ENCODE data around the gene DCLK1. TPM values are rescaled to one million over a fixed set of nuclear protein-coding genes. Genes with fewer than 3 reads are reported as not detected.

The DCLK1 gene
- total and polyA plus RNA-seq, 7 experiments from 2014 or later, result not detected

- Mint-ChIP-seq H3K4me1 (no peaks in the 10 kb centered on the region), H3K9me3 (peaks cover 0 to 19% (median 10%) of the 10 kb centered on the region in 11 donors), H3K27ac (no peak overlapping the region), H3K27me3 (peaks cover 0 to 8% (median 4%) of the 10 kb centered on the region in 5 donors), H3K4me3 (no peak overlapping the region), H3K36me3 (no peaks in the 10 kb centered on the region)
- ChIA-PET CTCF (no interaction called here), POLR2A (no interaction called here)
- Histone ChIP-seq H3K27ac (ENCODE audit: low read depth, low read length) (no peak overlapping the region), H3K9me3 (ENCODE audit: control insufficient read depth in 2 of 3, low read length in 3 of 3) (no peaks in the 10 kb centered on the region), H3K4me1 (ENCODE audit: control insufficient read depth in 2 of 2, insufficient read depth in 2 of 2, low read length in 2 of 2) (no peaks in the 10 kb centered on the region), H3K27me3 (ENCODE audit: control insufficient read depth in 2 of 2, insufficient read depth in 2 of 2, low read length in 2 of 2) (no peaks in the 10 kb centered on the region), H3K4me3 (ENCODE audit: low read length) (no peak overlapping the region), H3K36me3 (ENCODE audit: control insufficient read depth in 2 of 3, insufficient read depth in 3 of 3, low read length in 3 of 3) (no peaks in the 10 kb centered on the region)
- intact Hi-C loops (cut with micrococcal nuclease), result no loop called here
- no peak for ATAC-seq
- DNase-seq, result no peak
Observed at GRCh38 chr13:35930665-35931631, 200.2 kb downstream of the DCLK1 start.

- Histone ChIP-seq H3K9me3 (ENCODE audit: control insufficient read depth in 2 of 3, low read length in 3 of 3) (no peaks in the 10 kb centered on the region), H3K36me3 (ENCODE audit: control insufficient read depth in 2 of 3, insufficient read depth in 3 of 3, low read length in 3 of 3) (no peaks in the 10 kb centered on the region), H3K27ac (ENCODE audit: low read depth, low read length) (no peak overlapping the region), H3K27me3 (ENCODE audit: control insufficient read depth in 2 of 2, insufficient read depth in 2 of 2, low read length in 2 of 2) (no peaks in the 10 kb centered on the region), H3K4me3 (ENCODE audit: low read length) (no peak overlapping the region), H3K4me1 (ENCODE audit: control insufficient read depth in 2 of 2, insufficient read depth in 2 of 2, low read length in 2 of 2) (no peaks in the 10 kb centered on the region)
- no peak for ATAC-seq
- CTCF ChIA-PET, result no interaction called here
- peaks cover 0 to 9% (median 1%) of the 10 kb centered on the region in 11 donors for H3K9me3 Mint-ChIP-seq
- intact Hi-C loops (cut with micrococcal nuclease), result no loop called here
- POLR2A ChIA-PET, result no interaction called here
- no peak for DNase-seq
- H3K36me3 Mint-ChIP-seq, result no peaks in the 10 kb centered on the region
- H3K27me3 Mint-ChIP-seq, result peaks cover 0 to 4% (median 0%) of the 10 kb centered on the region in 5 donors
- H3K27ac Mint-ChIP-seq, result no peak overlapping the region
- H3K4me3 Mint-ChIP-seq, result no peak overlapping the region
- H3K4me1 Mint-ChIP-seq, result no peaks in the 10 kb centered on the region
Observed at GRCh38 chr13:35927567-35928021, 203.6 kb downstream of the DCLK1 start.

GRCh38 chr13:35926859-35927530 is 204.2 kb downstream of the DCLK1 start:
- Mint-ChIP-seq H3K4me3 (no peak overlapping the region), H3K27ac (no peak overlapping the region), H3K4me1 (no peaks in the 10 kb centered on the region), H3K27me3 (peaks cover 0 to 4% (median 0%) of the 10 kb centered on the region in 5 donors), H3K9me3 (peaks cover 0 to 9% (median 1%) of the 10 kb centered on the region in 11 donors), H3K36me3 (no peaks in the 10 kb centered on the region)
- no peak overlapping the region for H3K4me3 ChIP-seq (ENCODE audit: low read length)
- POLR2A ChIA-PET, result no interaction called here
- CTCF ChIA-PET, result no interaction called here
- H3K36me3 ChIP-seq (ENCODE audit: control insufficient read depth in 2 of 3, insufficient read depth in 3 of 3, low read length in 3 of 3), result no peaks in the 10 kb centered on the region
- intact Hi-C loops (cut with micrococcal nuclease), result no loop called here
- H3K27ac ChIP-seq (ENCODE audit: low read depth, low read length), result no peak overlapping the region
- H3K9me3 ChIP-seq (ENCODE audit: control insufficient read depth in 2 of 3, low read length in 3 of 3), result peaks cover 0 to 3% (median 0%) of the 10 kb centered on the region in 3 experiments
- ATAC-seq (no peak), DNase-seq (no peak)
- H3K27me3 ChIP-seq (ENCODE audit: control insufficient read depth in 2 of 2, insufficient read depth in 2 of 2, low read length in 2 of 2), result no peaks in the 10 kb centered on the region
- no peaks in the 10 kb centered on the region for H3K4me1 ChIP-seq (ENCODE audit: control insufficient read depth in 2 of 2, insufficient read depth in 2 of 2, low read length in 2 of 2)

GRCh38 chr13:35925669-35926068 is 205.5 kb downstream of the DCLK1 start:
- ATAC-seq, result no peak
- no peaks in the 10 kb centered on the region for H3K27me3 ChIP-seq (ENCODE audit: control insufficient read depth in 2 of 2, insufficient read depth in 2 of 2, low read length in 2 of 2)
- Mint-ChIP-seq H3K4me3 (no peak overlapping the region), H3K9me3 (peaks cover 0 to 9% (median 1%) of the 10 kb centered on the region in 11 donors), H3K4me1 (no peaks in the 10 kb centered on the region), H3K27me3 (peaks cover 0 to 8% (median 0%) of the 10 kb centered on the region in 5 donors), H3K36me3 (no peaks in the 10 kb centered on the region), H3K27ac (no peak overlapping the region)
- peaks cover 0 to 3% (median 0%) of the 10 kb centered on the region in 3 experiments for H3K9me3 ChIP-seq (ENCODE audit: control insufficient read depth in 2 of 3, low read length in 3 of 3)
- H3K36me3 ChIP-seq (ENCODE audit: control insufficient read depth in 2 of 3, insufficient read depth in 3 of 3, low read length in 3 of 3), result no peaks in the 10 kb centered on the region
- H3K4me1 ChIP-seq (ENCODE audit: control insufficient read depth in 2 of 2, insufficient read depth in 2 of 2, low read length in 2 of 2), result no peaks in the 10 kb centered on the region
- no peak overlapping the region for H3K4me3 ChIP-seq (ENCODE audit: low read length)
- no peak for DNase-seq
- no peak overlapping the region for H3K27ac ChIP-seq (ENCODE audit: low read depth, low read length)
- ChIA-PET CTCF (no interaction called here), POLR2A (no interaction called here)
- intact Hi-C loops (cut with micrococcal nuclease), result no loop called here

- DNase-seq, result no peak
- intact Hi-C loops (cut with micrococcal nuclease), result no loop called here
- no peaks in the 10 kb centered on the region for H3K27me3 ChIP-seq (ENCODE audit: control insufficient read depth in 2 of 2, insufficient read depth in 2 of 2, low read length in 2 of 2)
- Mint-ChIP-seq H3K27me3 (peaks cover 0 to 7% (median 0%) of the 10 kb centered on the region in 5 donors), H3K36me3 (no peaks in the 10 kb centered on the region), H3K9me3 (peaks cover 0 to 11% (median under 1%) of the 10 kb centered on the region in 11 donors), H3K27ac (no peak overlapping the region), H3K4me3 (no peak overlapping the region), H3K4me1 (no peaks in the 10 kb centered on the region)
- POLR2A ChIA-PET, result no interaction called here
- no peaks in the 10 kb centered on the region for H3K4me1 ChIP-seq (ENCODE audit: control insufficient read depth in 2 of 2, insufficient read depth in 2 of 2, low read length in 2 of 2)
- no peaks in the 10 kb centered on the region for H3K36me3 ChIP-seq (ENCODE audit: control insufficient read depth in 2 of 3, insufficient read depth in 3 of 3, low read length in 3 of 3)
- H3K4me3 ChIP-seq (ENCODE audit: low read length), result no peak overlapping the region
- H3K27ac ChIP-seq (ENCODE audit: low read depth, low read length), result no peak overlapping the region
- peaks cover 0 to 3% (median 0%) of the 10 kb centered on the region in 3 experiments for H3K9me3 ChIP-seq (ENCODE audit: control insufficient read depth in 2 of 3, low read length in 3 of 3)
- CTCF ChIA-PET, result no interaction called here
- ATAC-seq, result no peak
Observed at GRCh38 chr13:35923347-35923746, 207.8 kb downstream of the DCLK1 start.

- H3K36me3 Mint-ChIP-seq, result no peaks in the 10 kb centered on the region
- no peaks in the 10 kb centered on the region for H3K36me3 ChIP-seq (ENCODE audit: control insufficient read depth in 2 of 3, insufficient read depth in 3 of 3, low read length in 3 of 3)
- DNase-seq (no peak), ATAC-seq (no peak)
- peaks cover 0 to 8% (median 0%) of the 10 kb centered on the region in 11 donors for H3K9me3 Mint-ChIP-seq
- ChIA-PET CTCF (no interaction called here), POLR2A (no interaction called here)
- H3K27me3 Mint-ChIP-seq, result peaks cover 0 to 9% (median 4%) of the 10 kb centered on the region in 5 donors
- H3K4me3 Mint-ChIP-seq, result no peak overlapping the region
- H3K27me3 ChIP-seq (ENCODE audit: control insufficient read depth in 2 of 2, insufficient read depth in 2 of 2, low read length in 2 of 2), result no peaks in the 10 kb centered on the region
- intact Hi-C loops (cut with micrococcal nuclease), result no loop called here
- H3K4me1 ChIP-seq (ENCODE audit: control insufficient read depth in 2 of 2, insufficient read depth in 2 of 2, low read length in 2 of 2), result no peaks in the 10 kb centered on the region
- no peak overlapping the region for H3K4me3 ChIP-seq (ENCODE audit: low read length)
- H3K4me1 Mint-ChIP-seq, result no peaks in the 10 kb centered on the region
- H3K27ac ChIP-seq (ENCODE audit: low read depth, low read length), result no peak overlapping the region
- peaks cover 0 to 3% (median 0%) of the 10 kb centered on the region in 3 experiments for H3K9me3 ChIP-seq (ENCODE audit: control insufficient read depth in 2 of 3, low read length in 3 of 3)
- H3K27ac Mint-ChIP-seq, result no peak overlapping the region
Observed at GRCh38 chr13:35920816-35921215, 210.4 kb downstream of the DCLK1 start.
